HG03139 (cell line): Measurements from ENCODE around the gene ACP6.
A peak's percentile ranks its signal among the peaks of the same experiment; 100 is the strongest.
"Not testable (repeated sequence)": the region's sequence is repeated elsewhere in the genome, so short reads cannot be mapped to it uniquely, and the experiment has no call there.

Experiments used
- ATAC-seq: cut with Tn5 transposase; IDR thresholded peaks from one replicate; pipeline ENCODE4 v1.9.1; 2021; ENCODE audit not compliant: unreplicated experiment

Gene ACP6

DNA sequence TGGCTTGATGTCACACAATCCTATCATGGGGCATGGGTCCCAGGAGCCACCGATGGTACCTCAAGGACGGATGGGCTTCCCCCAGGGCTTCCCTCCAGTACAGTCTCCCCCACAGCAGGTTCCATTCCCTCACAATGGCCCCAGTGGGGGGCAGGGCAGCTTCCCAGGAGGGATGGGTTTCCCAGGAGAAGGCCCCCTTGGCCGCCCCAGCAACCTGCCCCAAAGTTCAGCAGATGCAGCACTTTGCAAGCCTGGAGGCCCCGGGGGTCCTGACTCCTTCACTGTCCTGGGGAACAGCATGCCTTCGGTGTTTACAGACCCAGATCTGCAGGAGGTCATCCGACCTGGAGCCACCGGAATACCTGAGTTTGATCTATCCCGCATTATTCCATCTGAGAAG, 46.3 kb downstream of the ACP6 start:
- ATAC-seq = no peak

DNA sequence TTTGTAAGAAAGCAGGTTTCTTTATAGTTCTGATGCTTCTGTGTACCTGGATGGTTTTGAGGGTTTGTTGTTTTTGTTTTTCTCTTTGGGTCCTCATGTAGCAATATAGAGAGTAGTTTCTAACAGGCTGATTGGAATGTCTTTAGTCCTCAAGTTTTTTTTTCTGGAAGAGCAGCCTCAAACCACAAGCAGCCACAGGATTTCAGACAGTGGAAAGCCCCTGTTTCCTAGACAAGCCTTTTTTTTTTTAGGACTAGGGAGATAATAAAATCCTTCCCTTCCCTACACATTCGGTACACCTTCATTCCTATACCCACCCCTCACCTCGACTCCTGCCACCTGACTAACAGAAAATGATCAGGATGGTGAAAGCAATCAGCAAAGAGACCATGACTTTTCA, 47.6 kb downstream of the ACP6 start:
- no peak for ATAC-seq

DNA sequence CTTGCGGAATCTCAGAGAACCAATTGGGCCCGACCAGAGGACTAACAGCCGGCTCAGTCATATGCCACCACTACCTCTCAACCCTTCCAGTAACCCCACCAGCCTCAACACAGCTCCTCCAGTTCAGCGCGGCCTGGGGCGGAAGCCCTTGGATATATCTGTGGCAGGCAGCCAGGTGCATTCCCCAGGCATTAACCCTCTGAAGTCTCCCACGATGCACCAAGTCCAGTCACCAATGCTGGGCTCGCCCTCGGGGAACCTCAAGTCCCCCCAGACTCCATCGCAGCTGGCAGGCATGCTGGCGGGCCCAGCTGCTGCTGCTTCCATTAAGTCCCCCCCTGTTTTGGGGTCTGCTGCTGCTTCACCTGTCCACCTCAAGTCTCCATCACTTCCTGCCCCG, 49.8 kb downstream of the ACP6 start:
- ATAC-seq = no peak

DNA sequence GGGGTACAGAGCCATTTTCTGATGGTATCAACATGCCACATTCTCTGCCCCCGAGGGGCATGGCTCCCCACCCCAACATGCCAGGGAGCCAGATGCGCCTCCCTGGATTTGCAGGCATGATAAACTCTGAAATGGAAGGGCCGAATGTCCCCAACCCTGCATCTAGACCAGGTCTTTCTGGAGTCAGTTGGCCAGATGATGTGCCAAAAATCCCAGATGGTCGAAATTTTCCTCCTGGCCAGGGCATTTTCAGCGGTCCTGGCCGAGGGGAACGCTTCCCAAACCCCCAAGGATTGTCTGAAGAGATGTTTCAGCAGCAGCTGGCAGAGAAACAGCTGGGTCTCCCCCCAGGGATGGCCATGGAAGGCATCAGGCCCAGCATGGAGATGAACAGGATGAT, 50.6 kb downstream of the ACP6 start:
- no peak for ATAC-seq

DNA sequence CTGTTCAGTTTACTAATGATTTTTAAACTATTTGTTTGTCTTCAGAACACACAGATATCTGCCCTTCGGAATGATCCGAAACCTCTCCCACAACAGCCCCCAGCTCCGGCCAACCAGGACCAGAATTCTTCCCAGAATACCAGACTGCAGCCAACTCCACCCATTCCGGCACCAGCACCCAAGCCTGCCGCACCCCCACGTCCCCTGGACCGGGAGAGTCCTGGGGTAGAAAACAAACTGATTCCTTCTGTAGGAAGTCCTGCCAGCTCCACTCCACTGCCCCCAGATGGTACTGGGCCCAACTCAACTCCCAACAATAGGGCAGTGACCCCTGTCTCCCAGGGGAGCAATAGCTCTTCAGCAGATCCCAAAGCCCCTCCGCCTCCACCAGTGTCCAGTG, 51.6 kb downstream of the ACP6 start:
- ATAC-seq = no peak

DNA sequence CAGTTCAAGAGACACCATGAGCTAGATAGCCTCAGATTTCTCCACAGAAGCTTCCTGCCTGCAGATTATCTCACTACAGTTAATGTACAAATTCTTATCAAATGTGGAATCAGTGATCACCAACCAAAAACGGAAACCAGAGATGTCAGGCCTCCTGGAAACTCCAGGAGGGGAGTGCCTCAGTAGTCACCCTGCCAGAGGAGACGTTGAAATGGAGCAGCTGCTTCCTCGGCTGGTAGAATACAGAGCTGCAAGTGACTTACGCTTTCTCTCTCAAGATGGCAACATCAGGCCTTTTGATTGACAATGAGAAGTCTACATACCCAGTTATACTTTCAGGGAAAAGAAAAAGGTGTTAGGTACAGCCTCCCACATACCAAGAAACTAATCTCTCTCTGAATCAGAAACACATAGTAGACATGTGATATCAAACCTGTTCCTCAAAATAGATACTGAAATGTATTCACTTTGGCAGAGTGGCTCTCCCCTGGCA, 52.2 kb downstream of the ACP6 start:
- no peak for ATAC-seq

DNA sequence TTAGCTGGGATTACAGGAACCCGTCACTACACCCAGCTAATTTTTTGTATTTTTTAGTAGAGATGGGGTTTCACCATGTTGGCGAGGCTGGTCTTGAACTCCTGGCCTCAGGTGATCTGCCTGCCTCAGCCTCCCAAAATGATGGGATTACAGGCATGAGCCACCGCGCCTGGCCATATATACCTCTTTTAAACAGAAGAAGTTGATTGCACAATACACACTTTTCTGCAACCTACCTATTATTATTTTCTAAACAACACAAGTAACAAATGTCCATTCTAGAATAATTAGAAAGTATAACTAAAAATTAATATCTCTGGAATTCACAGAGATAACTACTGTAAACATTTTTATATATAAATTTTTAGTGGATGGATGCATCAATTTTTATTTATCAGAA, 55.4 kb downstream of the ACP6 start:
- ATAC-seq = not testable (repeated sequence)

DNA sequence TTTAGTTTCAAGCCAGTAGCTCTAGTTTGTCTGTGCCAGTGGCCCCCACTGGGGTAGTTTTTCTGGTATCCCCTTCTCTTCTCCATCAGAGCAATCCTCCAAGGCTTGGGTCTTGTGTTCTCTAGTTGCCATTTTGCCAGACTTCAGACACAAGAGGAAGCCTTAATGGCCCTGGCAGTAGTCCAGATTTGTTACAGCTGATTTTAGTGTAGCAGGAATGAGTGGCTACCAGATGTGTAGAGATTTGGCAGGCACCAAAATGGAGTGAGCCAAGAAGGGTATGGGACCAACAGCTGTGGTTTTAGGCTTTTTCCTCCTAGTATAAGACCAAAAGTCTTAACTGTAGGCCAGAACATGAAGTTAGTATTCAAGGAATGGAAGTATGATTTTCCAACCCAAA, 56.8 kb downstream of the ACP6 start:
- ATAC-seq = no peak

DNA sequence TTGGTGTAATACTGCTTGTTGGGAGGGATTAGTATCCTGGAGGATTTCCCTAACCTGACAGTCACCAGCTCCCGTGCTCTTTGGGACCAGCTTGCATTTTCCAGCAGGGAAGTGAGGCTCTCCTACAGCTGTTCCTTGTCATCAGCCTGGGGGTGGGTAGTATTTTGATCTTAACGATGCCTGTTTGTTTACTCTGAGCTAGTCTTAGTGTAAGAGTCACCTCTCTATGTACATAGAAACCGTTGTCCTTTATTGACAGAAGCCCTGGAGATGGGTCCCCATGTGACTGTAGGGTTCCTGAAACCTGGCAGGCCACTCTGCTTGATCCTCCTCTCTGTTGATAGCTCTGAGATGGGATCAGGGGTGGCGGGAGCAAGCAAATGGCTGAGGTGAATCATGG, 58.0 kb downstream of the ACP6 start:
- ATAC-seq = no peak

DNA sequence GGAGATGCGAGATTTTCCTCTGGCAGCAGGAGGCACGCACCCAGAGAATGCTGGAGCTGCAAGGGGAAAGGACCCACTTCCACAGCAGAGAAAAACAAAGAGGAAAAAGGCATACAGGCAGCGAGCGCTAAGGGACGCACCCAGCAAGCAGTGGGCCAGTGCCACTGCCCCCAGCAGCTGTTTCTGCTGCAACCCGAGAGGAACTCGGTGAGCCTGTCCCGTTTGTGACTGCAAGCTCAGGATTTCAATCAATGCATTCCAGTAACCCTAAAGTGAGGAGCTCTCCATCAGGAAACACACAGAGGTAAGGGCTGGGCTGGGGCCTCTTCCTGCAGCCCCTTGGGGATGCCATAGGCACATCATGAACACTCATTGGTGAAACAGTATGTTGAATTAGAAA, 58.7 kb downstream of the ACP6 start:
- ATAC-seq = no peak

DNA sequence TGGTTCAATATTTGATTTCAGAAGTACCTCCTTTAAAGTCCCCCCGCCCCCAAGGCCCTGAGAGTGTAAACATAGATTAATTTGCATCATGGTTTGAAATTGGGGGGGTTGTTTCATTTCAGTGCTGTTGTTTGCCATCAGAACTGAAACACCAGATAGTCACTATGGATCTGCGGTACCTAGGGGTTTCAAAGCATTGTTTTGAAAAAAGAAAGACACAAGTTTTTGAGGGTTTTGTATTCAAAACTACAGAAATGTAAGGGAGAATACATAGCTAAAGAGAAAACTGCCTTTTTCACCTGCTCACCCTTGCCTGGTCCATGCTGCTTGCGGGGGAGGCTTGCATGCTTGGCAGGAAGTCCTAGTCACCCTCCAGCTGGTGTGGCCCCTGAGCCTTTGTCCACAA, 59.3 kb downstream of the ACP6 start:
- peak; percentile 50 for ATAC-seq

DNA sequence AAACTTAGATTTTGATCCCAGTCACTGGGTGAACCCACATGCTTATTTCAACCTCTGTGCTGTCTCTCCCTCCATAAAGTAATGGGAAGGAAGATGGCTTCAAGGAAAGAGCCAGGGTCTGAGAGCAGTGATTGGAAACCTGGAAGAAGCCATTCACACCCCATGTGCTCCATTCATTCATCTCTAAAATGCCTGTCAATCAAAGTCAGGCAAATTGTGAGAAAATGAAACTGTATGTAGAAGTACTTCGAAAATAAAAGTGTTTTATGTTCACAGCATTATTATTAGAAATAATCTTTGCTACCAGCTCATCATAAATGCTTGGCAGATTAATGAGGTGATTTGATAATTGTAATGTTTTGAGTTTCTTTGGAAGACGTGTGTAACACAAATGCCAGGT, 61.0 kb downstream of the ACP6 start:
- ATAC-seq = no peak

DNA sequence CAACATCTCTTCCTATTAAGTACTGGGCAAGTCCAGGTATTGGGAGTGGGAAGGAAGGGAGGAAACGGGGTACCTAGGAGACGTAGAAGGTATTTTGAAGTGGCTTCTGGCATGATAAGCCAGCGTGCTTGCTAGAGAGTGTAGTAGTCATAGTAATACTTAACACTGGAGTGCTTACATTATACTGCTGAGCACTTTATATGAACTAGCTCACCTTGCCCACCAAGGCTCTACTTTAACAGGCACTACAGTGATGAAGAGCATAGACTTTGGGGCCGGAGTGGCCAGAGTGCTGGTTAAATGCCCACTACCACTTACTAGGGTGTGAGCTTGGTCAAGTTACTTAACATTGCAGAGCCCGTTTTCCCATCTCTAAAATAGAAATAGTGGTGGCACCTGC, 61.7 kb downstream of the ACP6 start:
- no peak for ATAC-seq

DNA sequence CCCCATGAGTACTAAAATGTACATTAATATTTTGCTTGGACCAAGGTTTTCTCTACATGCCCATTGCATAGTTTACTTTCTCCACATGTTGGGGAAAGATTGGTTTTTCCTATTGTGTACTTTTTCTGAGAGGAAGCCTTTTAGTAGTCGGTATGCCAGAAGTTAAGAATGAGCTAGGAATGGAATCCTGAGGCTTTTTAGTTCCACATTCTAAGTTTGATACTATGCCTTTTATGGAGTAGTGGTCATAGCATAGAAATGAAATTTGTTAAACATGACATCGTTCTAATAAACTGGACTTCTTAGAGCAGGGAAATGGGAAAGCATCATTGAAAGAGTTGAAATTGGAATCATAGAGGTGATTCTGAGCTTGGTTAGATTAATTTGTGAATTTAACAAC, 64.7 kb downstream of the ACP6 start:
- no peak for ATAC-seq

DNA sequence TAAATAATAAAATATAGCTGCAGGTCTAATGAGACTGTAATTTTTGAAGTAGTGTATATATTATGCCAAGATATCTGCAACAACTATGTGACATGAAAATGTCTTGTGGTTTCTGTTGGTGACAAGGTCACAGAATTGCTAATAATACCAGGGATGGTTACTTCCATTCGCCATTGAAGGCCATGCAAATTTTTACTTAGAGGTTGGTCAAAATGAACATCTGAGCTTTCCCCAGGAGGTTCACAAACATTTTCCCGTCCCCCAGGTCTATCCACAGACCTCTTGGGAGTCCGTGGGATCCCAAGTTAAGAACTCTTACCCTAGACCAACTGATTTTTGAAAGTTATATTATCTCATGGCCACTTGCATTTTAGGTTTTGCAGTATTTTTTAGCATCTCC, 66.3 kb downstream of the ACP6 start:
- no peak for ATAC-seq

DNA sequence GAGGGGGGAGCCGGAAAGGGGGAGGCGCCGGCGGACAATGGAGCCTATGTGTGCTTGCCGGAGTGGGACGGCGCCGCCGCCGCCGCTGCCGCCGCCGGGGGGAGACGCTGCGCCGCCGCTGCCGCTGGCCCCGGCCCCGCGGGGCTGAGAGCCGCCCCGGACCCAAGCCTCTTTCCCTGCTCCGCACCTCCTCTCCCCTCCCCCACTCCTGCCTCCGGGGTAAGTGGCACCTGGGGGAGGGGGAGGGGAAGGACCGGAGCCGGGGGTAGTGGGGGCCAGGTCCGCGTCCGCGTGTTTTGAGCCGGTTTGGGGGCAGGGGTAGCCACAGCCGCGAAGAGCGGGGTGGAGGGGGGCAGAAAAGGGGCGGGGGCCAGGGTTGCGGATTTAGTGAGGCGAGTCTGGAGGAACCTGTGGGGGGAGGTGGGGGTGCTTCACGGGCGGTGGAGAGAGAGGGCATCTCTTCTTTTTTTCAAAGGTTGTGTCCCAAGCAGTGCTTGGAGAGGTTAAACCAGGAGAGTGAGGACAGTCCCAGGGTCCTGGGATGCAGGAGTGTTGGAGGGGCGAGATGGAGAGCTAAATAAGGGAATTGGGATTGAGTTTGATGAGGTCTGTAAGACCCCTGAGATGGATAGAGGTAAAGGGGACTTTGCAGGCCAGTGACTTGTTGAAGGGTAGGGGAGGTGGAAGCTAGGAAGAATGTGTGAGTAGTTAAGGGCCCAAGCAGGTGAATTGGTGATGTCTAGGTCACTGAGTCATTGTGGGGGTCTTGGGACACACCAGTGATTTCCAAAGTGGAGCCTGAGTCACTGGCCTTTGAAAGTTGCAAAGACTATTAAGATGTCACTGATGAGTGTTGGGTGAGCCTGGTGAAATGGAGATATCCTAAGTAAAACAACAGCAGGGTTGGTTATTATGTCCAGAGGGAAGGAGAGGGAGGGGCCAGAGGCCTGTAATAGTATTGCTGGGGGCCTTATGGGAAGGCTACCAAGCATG, 69.9 kb downstream of the ACP6 start:
- ATAC-seq = no peak

DNA sequence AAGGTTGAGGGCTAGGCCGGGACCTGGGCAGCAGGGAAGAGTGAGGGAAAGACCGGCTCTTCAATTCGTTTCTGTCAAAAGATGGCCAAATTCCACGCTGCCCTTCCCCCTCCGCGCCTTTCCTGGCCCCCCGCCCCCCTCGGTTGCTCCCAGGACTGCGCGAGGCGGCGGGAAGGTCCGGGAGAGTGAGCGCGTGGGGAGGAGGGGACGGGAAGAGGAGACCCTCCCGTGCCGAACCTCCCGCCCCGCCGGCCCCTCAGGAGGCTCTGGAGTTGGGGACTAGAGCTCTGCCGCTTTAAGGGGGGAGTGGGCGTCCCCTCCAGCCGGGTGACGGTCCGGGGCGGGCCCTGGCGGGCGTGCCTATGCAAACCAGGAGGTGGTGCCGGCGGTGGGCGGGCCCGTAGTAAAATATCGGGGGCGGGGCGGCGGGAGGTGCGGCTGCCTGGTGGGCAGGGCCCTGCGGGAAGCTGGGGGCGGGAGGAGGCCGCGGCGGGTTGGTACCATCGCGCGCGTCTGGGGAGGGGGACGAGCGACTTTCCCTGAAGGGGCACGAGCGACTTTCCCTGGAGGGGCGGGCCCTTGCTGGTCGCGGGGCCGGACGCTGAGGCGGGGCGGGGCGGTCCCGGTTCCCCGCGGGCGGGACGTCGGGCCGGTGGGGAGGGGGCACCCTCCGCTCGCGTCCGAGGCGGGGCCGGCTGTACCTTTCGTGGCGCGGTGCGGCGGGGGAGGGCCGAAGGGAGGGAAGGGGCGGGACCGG, 70.8 kb downstream of the ACP6 start:
- ATAC-seq = peak; percentile 68

DNA sequence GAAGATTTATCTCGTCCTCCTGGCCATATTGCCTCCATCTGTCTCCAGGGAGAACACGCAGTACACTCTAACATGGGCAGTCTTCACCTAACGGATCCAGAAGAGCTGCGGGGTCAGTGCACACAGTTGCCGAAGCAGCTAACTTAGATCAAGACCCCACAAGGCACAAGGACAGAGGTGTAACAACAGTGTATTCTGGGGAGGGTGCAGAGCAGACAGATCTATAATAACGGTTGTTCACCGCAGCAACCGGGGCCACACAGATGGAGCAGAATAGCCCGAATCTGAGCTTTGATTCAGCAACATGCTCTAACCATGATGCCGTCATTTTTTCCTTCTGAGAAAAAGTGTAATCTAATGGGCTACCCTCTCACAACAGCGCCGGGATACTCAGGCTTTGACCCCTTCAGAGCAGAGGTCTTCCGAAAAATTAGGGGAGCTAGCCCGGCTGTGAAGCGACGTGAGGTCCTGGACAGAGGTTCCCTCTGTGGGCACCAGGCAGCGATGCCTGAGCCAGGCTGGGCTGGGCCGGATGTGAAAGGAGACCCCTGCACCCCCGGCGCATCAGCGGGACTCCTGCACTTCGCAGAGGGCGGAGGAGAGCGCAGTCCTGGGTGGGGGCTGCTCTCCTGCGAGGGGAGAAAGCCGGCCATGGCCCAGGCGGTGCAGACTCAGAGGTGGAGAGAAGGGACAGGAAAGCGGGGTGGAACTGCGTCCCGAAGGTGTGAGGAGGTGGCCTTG, 71.5 kb downstream of the ACP6 start:
- peak; percentile 3 for ATAC-seq

DNA sequence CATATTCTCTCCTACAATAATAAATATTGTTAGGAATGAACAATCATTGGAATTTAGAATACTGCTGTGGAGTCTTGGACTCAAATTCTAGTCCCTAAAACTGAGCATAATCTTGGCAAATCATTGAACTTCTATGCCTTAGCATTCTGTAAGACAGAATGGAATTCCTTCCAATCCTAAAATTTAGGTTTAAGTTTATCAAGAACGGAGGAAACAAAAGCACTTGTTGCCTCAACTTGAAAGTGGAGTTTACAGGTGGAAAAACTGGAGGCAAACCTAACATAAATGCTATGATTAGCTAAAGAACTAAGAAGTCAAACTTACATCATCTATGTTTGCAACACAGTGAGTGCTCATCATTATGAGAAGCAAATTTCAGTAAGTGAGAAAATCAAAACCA, 73.3 kb downstream of the ACP6 start:
- no peak for ATAC-seq
